Measurements from ENCODE around the gene ANGEL2. TPM values are rescaled to one million over a fixed set of nuclear protein-coding genes. Genes with fewer than 3 reads are reported as not detected.
"Not testable (repeated sequence)": the region's sequence is repeated elsewhere in the genome, so short reads cannot be mapped to it uniquely, and the experiment has no call there.

Gene ANGEL2
- total RNA-seq, 3 donors from 2014 or later: 34.3 to 39.7 (median 37.8) TPM

DNA sequence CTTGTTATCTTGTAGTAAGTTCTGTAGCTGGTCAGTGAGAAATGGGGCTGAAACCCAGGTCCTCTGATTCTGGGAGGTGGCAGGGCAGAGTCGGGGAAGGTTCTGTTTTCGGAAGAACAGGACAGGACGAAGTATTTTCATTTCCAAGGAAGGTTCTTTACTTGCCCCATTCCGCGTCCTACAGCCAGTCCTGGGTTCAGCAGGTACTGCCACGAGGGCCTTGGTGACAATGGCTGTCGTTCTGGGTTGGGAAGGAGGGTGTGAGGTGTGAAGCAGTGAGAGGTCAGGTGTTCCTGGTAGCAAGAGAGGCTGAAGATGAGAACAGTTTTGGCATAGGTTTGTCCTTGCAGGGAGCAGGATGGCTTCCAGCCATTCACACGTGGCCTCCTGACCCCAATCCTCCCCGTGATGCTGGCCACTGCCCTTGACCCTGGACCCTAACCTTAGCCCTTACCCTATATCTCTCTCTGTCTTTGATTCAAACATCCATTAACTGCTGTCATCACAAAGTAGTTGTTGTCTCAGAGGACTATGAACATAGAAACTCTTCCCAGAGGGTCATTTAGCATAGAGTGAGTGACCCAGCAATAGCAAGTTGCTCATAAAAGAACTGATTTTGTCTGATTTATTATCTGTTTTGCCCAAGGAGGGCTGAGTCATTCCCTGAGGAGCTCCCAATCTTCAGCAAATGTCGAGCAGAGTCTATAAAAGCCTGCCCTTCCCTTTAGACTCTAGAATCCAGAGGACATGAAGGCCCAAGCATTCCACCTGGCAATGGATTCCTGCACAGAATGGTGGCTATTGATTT is 40.4 kb downstream of the ANGEL2 start:
- ATAC-seq (no peak), DNase-seq (no peak)
- Mint-ChIP-seq H3K4me1 (ENCODE audit: low read depth) (peaks cover 16% of the 10 kb centered on the region), H3K4me3 (no peak overlapping the region), H3K36me3 (ENCODE audit: insufficient read depth) (no peaks in the 10 kb centered on the region), H3K27me3 (ENCODE audit: low read depth) (peaks cover 4% of the 10 kb centered on the region), H3K9me3 (no peaks in the 10 kb centered on the region)

GRCh38 chr1:212974711-212975110 is 41.0 kb downstream of the ANGEL2 start:
- Mint-ChIP-seq H3K36me3 (ENCODE audit: insufficient read depth) (no peaks in the 10 kb centered on the region), H3K9me3 (no peaks in the 10 kb centered on the region), H3K27me3 (ENCODE audit: low read depth) (peaks cover 4% of the 10 kb centered on the region), H3K4me3 (no peak overlapping the region), H3K4me1 (ENCODE audit: low read depth) (peaks cover 11% of the 10 kb centered on the region)
- DNase-seq: no peak
- ATAC-seq: no peak

DNA sequence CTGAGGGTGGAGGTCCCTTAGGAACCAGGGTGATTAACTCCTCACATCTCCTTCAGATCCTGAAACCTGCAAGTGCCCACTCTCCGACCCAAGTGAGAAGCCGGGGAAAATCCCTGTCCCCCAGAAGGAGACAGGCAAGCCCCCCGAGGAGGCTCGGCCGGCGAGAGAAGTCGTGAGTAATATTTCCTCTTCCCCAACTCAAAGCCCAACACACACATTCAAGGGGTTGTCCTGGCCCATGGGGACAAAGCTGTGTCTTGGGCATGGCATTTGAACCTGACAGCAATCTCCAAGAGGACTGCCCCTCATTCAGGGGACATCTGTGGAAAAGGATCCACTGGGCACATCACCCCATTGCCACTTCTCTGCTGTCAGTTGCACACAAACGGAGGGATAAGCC is 41.8 kb downstream of the ANGEL2 start:
- peaks cover 4% of the 10 kb centered on the region for H3K4me1 Mint-ChIP-seq (ENCODE audit: low read depth)
- peaks cover 8% of the 10 kb centered on the region for H3K27me3 Mint-ChIP-seq (ENCODE audit: low read depth)

DNA sequence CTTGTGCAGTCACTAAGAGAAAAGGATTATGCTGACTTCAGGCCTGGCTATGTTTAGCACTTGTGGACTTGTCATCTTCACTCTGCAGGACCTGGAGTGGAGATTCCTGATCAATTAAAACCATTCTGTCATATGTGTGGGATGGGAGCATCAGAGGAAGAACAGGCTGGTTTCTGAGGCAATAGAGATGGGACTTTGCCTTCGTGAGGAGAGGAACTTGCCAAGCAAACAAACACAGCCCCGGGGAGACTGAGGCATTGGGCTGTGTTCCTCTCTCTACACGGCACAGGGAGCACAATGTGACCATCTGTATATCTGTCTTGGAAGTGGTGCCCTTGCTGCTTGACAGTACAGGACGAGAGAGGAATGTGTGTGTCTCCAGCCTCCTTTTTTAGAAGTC is 42.2 kb downstream of the ANGEL2 start:
- no peaks in the 10 kb centered on the region for H3K9me3 Mint-ChIP-seq
- H3K4me1 Mint-ChIP-seq (ENCODE audit: low read depth): no peaks in the 10 kb centered on the region
- no peak for ATAC-seq
- no peak overlapping the region for H3K4me3 Mint-ChIP-seq
- no peaks in the 10 kb centered on the region for H3K36me3 Mint-ChIP-seq (ENCODE audit: insufficient read depth)
- no peak for DNase-seq
- peaks cover 4% of the 10 kb centered on the region for H3K27me3 Mint-ChIP-seq (ENCODE audit: low read depth)

More for the DNA sequence above, 41.8 kb downstream of the ANGEL2 start:
- no peak overlapping the region for H3K4me3 Mint-ChIP-seq
- no peaks in the 10 kb centered on the region for H3K36me3 Mint-ChIP-seq (ENCODE audit: insufficient read depth)
- ATAC-seq (no peak), DNase-seq (no peak)
- H3K9me3 Mint-ChIP-seq: no peaks in the 10 kb centered on the region

GRCh38 chr1:212971312-212971711 is 44.4 kb downstream of the ANGEL2 start:
- H3K4me1 Mint-ChIP-seq (ENCODE audit: low read depth): no peaks in the 10 kb centered on the region
- no peak for DNase-seq
- no peak overlapping the region for H3K4me3 Mint-ChIP-seq

DNA sequence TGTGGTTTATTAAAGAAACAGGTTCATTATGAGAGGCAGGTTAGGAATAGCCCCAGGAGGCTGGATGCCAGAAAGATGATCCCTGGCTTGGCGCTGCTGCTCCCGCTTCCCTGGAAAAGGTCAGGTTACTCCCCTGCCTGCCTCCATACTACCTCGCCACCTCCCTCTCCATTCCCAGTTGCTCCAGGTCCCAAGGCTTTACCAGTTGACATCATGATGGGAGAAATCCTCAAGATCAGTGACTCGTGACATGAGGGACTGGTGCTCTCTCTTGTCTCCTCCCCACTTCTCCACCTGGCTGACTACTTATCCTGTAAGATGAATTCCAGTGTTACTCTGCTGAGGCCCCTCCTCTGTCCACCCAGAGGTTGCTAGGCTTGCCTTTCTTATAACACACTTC is 45.6 kb downstream of the ANGEL2 start:
- Mint-ChIP-seq H3K36me3 (ENCODE audit: insufficient read depth) (no peaks in the 10 kb centered on the region), H3K4me3 (no peak overlapping the region), H3K27me3 (ENCODE audit: low read depth) (peaks cover 21% of the 10 kb centered on the region)

More at GRCh38 chr1:212971312-212971711, 44.4 kb downstream of the ANGEL2 start:
- Mint-ChIP-seq H3K9me3 (no peaks in the 10 kb centered on the region), H3K36me3 (ENCODE audit: insufficient read depth) (no peaks in the 10 kb centered on the region), H3K27me3 (ENCODE audit: low read depth) (peaks cover 16% of the 10 kb centered on the region)
- no peak for ATAC-seq

DNA sequence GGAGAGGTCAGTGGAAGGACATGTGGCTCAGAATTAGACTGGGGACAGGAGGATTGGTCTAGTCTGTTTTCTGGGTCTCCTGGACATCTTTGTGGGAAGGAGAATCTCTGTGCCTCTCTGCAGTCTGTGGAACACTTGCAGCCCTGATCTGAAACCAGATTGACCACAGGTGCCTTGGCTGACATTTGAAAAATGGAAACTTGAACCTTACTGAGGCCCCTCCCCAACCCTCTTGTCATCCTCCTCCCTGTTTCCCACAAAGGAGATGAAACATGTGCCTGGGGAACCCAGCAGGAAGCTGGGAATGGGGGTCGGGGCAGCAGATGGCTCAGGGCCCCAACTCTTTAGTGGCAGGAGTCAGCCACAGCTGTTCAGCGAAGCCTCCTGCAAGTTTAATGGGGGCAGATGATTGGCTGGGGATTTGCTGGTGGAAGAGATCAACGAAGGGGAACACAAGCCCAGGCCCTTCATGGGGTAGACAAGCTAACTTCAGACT is 47.3 kb downstream of the ANGEL2 start:
- DNase-seq: no peak
- no peaks in the 10 kb centered on the region for H3K36me3 Mint-ChIP-seq (ENCODE audit: insufficient read depth)
- H3K27me3 Mint-ChIP-seq (ENCODE audit: low read depth): peaks cover 21% of the 10 kb centered on the region
- ATAC-seq: no peak
- no peaks in the 10 kb centered on the region for H3K4me1 Mint-ChIP-seq (ENCODE audit: low read depth)
- no peaks in the 10 kb centered on the region for H3K9me3 Mint-ChIP-seq
- H3K4me3 Mint-ChIP-seq: no peak overlapping the region

More for the DNA sequence above, 45.6 kb downstream of the ANGEL2 start:
- H3K9me3 Mint-ChIP-seq: no peaks in the 10 kb centered on the region
- H3K4me1 Mint-ChIP-seq (ENCODE audit: low read depth): no peaks in the 10 kb centered on the region
- ATAC-seq: no peak
- DNase-seq: no peak

GRCh38 chr1:212967801-212968200 is 47.9 kb downstream of the ANGEL2 start:
- Mint-ChIP-seq H3K9me3 (no peaks in the 10 kb centered on the region), H3K4me3 (no peak overlapping the region), H3K4me1 (ENCODE audit: low read depth) (no peaks in the 10 kb centered on the region), H3K36me3 (ENCODE audit: insufficient read depth) (no peaks in the 10 kb centered on the region), H3K27me3 (ENCODE audit: low read depth) (peaks cover 24% of the 10 kb centered on the region)
- DNase-seq (no peak), ATAC-seq (peak in 1 of 2 donors; percentile 60)

DNA sequence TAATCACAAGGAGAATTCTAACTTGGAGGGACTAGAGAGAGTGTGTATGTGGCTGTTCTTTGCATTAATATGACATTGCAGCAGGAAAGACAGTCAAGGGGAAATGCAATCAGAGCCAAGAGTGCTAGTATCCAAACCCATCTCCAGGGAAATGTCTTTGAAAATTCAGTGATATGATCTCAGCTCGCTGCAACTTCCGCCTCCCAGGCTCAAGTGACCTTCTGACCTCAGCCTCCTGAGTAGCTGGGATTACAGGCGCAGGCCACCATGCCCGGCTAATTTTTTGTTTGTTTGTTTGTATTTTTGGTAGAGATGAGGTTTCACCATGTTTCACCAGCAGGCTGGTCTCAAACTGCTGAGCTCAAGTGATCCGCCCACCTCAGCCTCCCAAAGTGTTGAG is 49.1 kb downstream of the ANGEL2 start:
- Mint-ChIP-seq H3K4me1 (ENCODE audit: low read depth) (no peaks in the 10 kb centered on the region), H3K27me3 (ENCODE audit: low read depth) (peaks cover 28% of the 10 kb centered on the region), H3K4me3 (no peak overlapping the region), H3K9me3 (no peaks in the 10 kb centered on the region), H3K36me3 (ENCODE audit: insufficient read depth) (no peaks in the 10 kb centered on the region)
- ATAC-seq (no peak), DNase-seq (no peak)

- not testable (repeated sequence) for H3K4me1 Mint-ChIP-seq (ENCODE audit: low read depth); DNase-seq; H3K36me3 Mint-ChIP-seq (ENCODE audit: insufficient read depth); H3K9me3 Mint-ChIP-seq; H3K4me3 Mint-ChIP-seq; ATAC-seq
- H3K27me3 Mint-ChIP-seq (ENCODE audit: low read depth): peaks cover 31% of the 10 kb centered on the region
Observed at GRCh38 chr1:212964993-212965392, 50.7 kb downstream of the ANGEL2 start.

DNA sequence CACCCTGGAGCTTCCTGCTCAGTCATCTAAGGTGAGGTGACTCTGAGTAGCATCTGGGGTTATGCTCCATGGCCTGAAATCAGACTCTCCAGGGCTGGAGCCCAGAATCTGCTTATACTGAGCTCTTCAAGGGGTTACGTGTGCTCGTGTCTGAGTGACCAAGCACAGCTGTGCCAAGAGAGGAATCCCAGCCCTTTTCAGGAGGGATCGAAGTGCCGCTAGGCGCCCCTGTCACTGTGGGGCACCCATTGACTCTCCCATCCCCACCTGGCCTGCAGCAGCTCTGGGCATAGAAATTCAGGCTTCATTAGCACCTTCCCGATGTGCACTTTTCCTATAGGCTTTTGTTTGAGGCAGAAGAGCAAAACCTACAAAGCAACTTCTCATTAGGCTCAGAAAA is 51.6 kb downstream of the ANGEL2 start:
- ATAC-seq: no peak
- Mint-ChIP-seq H3K27me3 (ENCODE audit: low read depth) (peaks cover 27% of the 10 kb centered on the region), H3K4me3 (no peak overlapping the region)

DNA sequence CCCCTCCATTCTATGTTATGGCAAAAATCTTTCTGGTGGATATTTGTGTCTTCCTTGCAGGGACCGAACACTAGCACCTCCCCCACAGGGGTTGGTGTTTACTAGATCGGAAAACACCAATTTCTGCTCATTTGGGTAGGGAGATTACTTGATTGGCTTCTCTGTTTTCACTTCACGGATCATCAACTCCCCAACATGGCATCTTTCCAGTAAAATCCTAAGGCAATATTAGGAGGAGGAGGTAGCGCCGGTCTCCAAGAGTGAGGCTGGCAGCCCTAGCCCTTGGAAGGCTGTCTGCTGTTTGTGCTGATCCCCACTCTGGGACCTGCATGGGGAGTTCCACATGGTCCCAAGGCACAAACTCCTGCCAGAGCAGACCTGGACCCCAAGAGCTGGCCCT is 53.2 kb downstream of the ANGEL2 start:
- DNase-seq (no peak), ATAC-seq (no peak)
- peaks cover 21% of the 10 kb centered on the region for H3K27me3 Mint-ChIP-seq (ENCODE audit: low read depth)
- H3K36me3 Mint-ChIP-seq (ENCODE audit: insufficient read depth): no peaks in the 10 kb centered on the region
- H3K4me3 Mint-ChIP-seq: no peak overlapping the region
- H3K9me3 Mint-ChIP-seq: no peaks in the 10 kb centered on the region
- H3K4me1 Mint-ChIP-seq (ENCODE audit: low read depth): no peaks in the 10 kb centered on the region

More for the DNA sequence above, 51.6 kb downstream of the ANGEL2 start:
- DNase-seq: no peak
- H3K9me3 Mint-ChIP-seq: no peaks in the 10 kb centered on the region
- no peaks in the 10 kb centered on the region for H3K36me3 Mint-ChIP-seq (ENCODE audit: insufficient read depth)
- H3K4me1 Mint-ChIP-seq (ENCODE audit: low read depth): no peaks in the 10 kb centered on the region

DNA sequence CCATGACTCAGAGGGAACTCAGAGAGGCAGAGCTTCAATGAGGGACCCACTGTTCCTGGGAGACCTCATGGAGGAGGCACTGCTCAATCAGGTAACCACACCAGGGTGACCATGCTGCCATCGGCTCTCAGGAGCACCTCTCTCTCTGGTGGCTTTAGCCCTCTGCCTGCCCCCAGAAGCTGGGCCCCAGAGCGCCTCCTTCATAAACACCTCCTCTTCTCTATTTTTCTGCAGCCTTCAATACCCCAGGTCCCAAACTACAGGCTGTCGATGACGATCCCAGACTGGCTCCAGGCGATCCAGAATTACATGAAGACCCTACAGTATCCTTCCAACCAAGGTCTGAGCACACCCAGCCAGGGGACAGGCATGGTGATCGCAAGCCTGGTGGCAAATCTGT is 54.7 kb downstream of the ANGEL2 start:
- H3K9me3 Mint-ChIP-seq: no peaks in the 10 kb centered on the region
- H3K36me3 Mint-ChIP-seq (ENCODE audit: insufficient read depth): no peaks in the 10 kb centered on the region
- H3K4me1 Mint-ChIP-seq (ENCODE audit: low read depth): no peaks in the 10 kb centered on the region
- peaks cover 13% of the 10 kb centered on the region for H3K27me3 Mint-ChIP-seq (ENCODE audit: low read depth)
- no peak for DNase-seq
- no peak overlapping the region for H3K4me3 Mint-ChIP-seq
- no peak for ATAC-seq

DNA sequence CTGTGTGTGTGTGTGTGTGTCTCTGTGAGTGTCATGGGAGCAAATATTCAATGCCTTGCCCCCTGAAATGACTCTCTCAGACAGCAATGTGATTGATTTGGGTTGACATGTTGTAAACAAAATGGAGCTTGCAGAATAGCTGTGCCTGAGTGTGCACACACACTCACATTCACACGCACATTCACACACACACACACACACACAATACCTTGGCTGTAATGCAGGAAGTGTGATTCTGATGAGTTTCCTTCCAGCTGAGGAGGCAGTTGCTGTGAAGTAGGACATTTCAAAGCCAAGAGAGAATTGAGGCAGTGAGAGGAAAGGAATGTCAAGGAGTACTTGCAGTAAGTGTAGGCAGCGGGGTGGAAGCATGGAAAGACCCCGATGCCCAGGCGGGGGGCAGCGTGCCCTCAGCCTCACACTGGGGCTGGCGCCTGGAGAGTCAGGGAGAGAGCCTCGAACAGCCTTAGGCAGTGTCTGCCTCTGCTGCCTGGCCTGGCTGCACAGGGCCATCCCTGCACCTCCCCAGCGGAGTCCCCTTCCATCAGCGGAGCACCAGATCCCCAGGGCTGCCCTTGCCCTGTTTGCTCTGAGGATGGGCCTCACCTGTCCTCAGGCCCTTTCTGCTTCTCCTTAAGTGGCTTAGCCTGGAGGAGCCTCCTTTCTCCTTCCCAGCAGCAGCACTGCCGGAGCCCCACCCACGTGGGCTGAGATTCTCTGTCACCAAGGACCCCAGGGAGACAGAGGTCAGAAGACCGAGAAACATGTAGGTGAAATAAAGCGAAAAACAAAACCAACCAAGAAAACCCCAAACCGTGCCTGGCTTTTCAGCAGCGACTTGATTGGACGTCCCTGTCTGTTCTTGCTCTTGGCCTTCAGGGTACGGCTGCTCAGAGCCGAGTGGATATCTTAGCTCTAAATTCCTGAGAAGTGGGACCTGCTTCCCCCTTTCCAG is 56.1 kb downstream of the ANGEL2 start:
- Mint-ChIP-seq H3K4me1 (ENCODE audit: low read depth) (no peaks in the 10 kb centered on the region), H3K4me3 (no peak overlapping the region), H3K9me3 (no peaks in the 10 kb centered on the region), H3K36me3 (ENCODE audit: insufficient read depth) (no peaks in the 10 kb centered on the region), H3K27me3 (ENCODE audit: low read depth) (peaks cover 16% of the 10 kb centered on the region)
- no peak for DNase-seq
- ATAC-seq: no peak
